Umbilical cord (tissue), 2 donors: ENCODE results near the gene GPR176. TPM values are rescaled to one million over a fixed set of nuclear protein-coding genes. Genes with fewer than 3 reads are reported as not detected.
"Not testable (repeated sequence)": the region's sequence is repeated elsewhere in the genome, so short reads cannot be mapped to it uniquely, and the experiment has no call there.

Source experiments
- DNase-seq: peaks from one replicate; pipeline ENCODE4 v3.0.0-alpha.2; 2015; ENCODE audit warnings: low spot score
- total RNA-seq: library from RNA; depleted of rRNA; stranded (reverse); fragments of >200 nt; gene quantifications from one replicate; pipeline ENCODE4 v1.2.3, GENCODE V29; 2014; ENCODE audit warnings: low replicate concordance; ENCODE audit not compliant: insufficient read depth

The GPR176 gene
- total RNA-seq, 1 donor from 2014 or later = 32.3 TPM

- DNase-seq = no peak
These were observed 16.1 kb upstream of the GPR176 start for GRCh38 chr15:39936187-39936586.

GRCh38 chr15:39935241-39935640 is 15.2 kb upstream of the GPR176 start:
- DNase-seq = no peak

- peak; percentile 48 for DNase-seq
These were observed 14.5 kb upstream of the GPR176 start for GRCh38 chr15:39934397-39935071.

GRCh38 chr15:39931615-39932014 is 11.5 kb upstream of the GPR176 start:
- DNase-seq = no peak

- no peak for DNase-seq
These were observed 6.5 kb upstream of the GPR176 start for GRCh38 chr15:39926526-39926925.

- DNase-seq = no peak
These were observed 5.2 kb upstream of the GPR176 start for GRCh38 chr15:39925112-39925842.

GRCh38 chr15:39924437-39924836 is 4.4 kb upstream of the GPR176 start:
- no peak for DNase-seq

GRCh38 chr15:39922462-39923092 is 2.5 kb upstream of the GPR176 start:
- no peak for DNase-seq

- DNase-seq = no peak
These were observed 1.2 kb upstream of the GPR176 start for GRCh38 chr15:39921274-39921638.

GRCh38 chr15:39920510-39921273 is 626 bp upstream of the GPR176 start:
- DNase-seq = peak; percentile 83

GRCh38 chr15:39919411-39919747 is 687 bp downstream of the GPR176 start:
- no peak for DNase-seq

- DNase-seq = peak; percentile 50
These were observed 1.2 kb downstream of the GPR176 start for GRCh38 chr15:39918688-39919385.

- DNase-seq = no peak
These were observed 5.1 kb downstream of the GPR176 start for GRCh38 chr15:39914977-39915376.

GRCh38 chr15:39909007-39909406 is 11.1 kb downstream of the GPR176 start:
- no peak for DNase-seq

GRCh38 chr15:39908186-39908585 is 11.9 kb downstream of the GPR176 start:
- DNase-seq = peak; percentile 52

GRCh38 chr15:39907216-39907615 is 12.8 kb downstream of the GPR176 start:
- DNase-seq = no peak

- no peak for DNase-seq
These were observed 16.0 kb downstream of the GPR176 start for GRCh38 chr15:39904115-39904514.

GRCh38 chr15:39898317-39898716 is 21.7 kb downstream of the GPR176 start:
- DNase-seq = no peak

GRCh38 chr15:39896846-39897245 is 23.2 kb downstream of the GPR176 start:
- DNase-seq = no peak

GRCh38 chr15:39896101-39896500 is 24.0 kb downstream of the GPR176 start:
- no peak for DNase-seq

- DNase-seq = not testable (repeated sequence)
These were observed 27.0 kb downstream of the GPR176 start for GRCh38 chr15:39893051-39893450.

GRCh38 chr15:39892418-39892817 is 27.6 kb downstream of the GPR176 start:
- no peak for DNase-seq
